HepG2 (cell line): ENCODE data around the gene ATG5. TPM values are rescaled to one million over a fixed set of nuclear protein-coding genes. Genes with fewer than 3 reads are reported as not detected.

ENCODE experiments used
- ATAC-seq: fragments of 200-7000 bp; cut with Tn5 transposase; 3 replicates; pipeline ENCODE4 v1.9.1; 2020; ENCODE audit warnings: mild to moderate bottlenecking, moderate library complexity
- BruUV-seq: library from RNA; stranded (reverse); fragments of 400-500 nt; replicated peaks from 2 replicates; lab custom pipeline; 2021; lab: Mats Ljungman, UMichigan
- CTCF ChIA-PET: fragments of 300-600 bp; formaldehyde crosslinking; extraction: SDS; loops from one replicate; lab custom pipeline; 2021; ENCODE audit warnings: low total read pairs, inconsistent platforms, low intra/inter-chr PET ratio; lab: Yijun Ruan, JAX
- POLR2A ChIA-PET: fragments of 350-600 bp; sonication (Branson Sonifier 250); formaldehyde crosslinking; loops from one replicate; lab custom pipeline; 2020; ENCODE audit warnings: antibody characterized with exemption, inconsistent platforms; lab: Yijun Ruan, JAX
- DNase-seq: peaks from one replicate; pipeline ENCODE4 v3.0.0-alpha.2; 2015; ENCODE audit warnings: low spot score
- FAIRE-seq: peaks from 3 replicates; lab custom pipeline; 2011; peaks lifted over from hg19 to GRCh38; lab: Jason Lieb, UNC
- H2AFZ ChIP-seq: one replicate; pipeline ENCODE4 v1.6.1; 2011; ENCODE audit warnings: low read length, inconsistent platforms
- H3K27ac ChIP-seq: fragments of 300-600 bp; 3 replicates; pipeline ENCODE4 v1.8.0; 2011; ENCODE audit warnings: mixed run types, mild to moderate bottlenecking, mixed read lengths, low read length, inconsistent platforms; ENCODE audit not compliant: insufficient read depth; ENCODE audit errors: extremely low read length
- H3K27me3 ChIP-seq, 2 experiments: fragments of 200-600 bp in 1 of 2; 2 replicates in 1 of 2; 3 replicates in 1 of 2; pipeline versions ENCODE4 v1.6.0 to v1.8.0; 2011; ENCODE audit warnings: low read length in 2 of 2, mild to moderate bottlenecking in 2 of 2, moderate library complexity in 2 of 2, inconsistent platforms in 1 of 2; ENCODE audit not compliant: insufficient read depth in 2 of 2, control insufficient read depth in 1 of 2
- H3K36me3 ChIP-seq, 2 experiments: fragments of 200-600 bp in 1 of 2; replicated peaks in 1 of 2; 2 replicates in 1 of 2; 3 replicates in 1 of 2; pipeline versions ENCODE4 v1.5.1 to v1.8.0; 2011; ENCODE audit warnings: low read length in 2 of 2, inconsistent platforms in 1 of 2; ENCODE audit not compliant: insufficient read depth in 2 of 2, control insufficient read depth in 1 of 2
- H3K4me1 ChIP-seq: 2 replicates; pipeline ENCODE4 v1.5.1; 2012; ENCODE audit warnings: low read length, inconsistent platforms; ENCODE audit not compliant: insufficient read depth
- H3K4me2 ChIP-seq: 2 replicates; pipeline ENCODE4 v1.6.0; 2011; ENCODE audit warnings: low read depth, low read length, inconsistent platforms
- H3K4me3 ChIP-seq, 3 experiments: fragments of 200-600 bp in 1 of 3; sonication (generic), shearing (Covaris generic) in 1 of 3; replicated peaks in 1 of 3; 2 replicates each; pipeline ENCODE4 v1.5.1; 2011 to 2016; ENCODE audit warnings: low read length in 3 of 3, inconsistent platforms in 2 of 3, low read depth in 2 of 3, mild to moderate bottlenecking in 2 of 3, control low read depth in 1 of 3, mixed read lengths in 1 of 3; ENCODE audit not compliant: insufficient read depth in 1 of 3
- H3K79me2 ChIP-seq: one replicate; pipeline ENCODE4 v1.6.1; 2011; ENCODE audit warnings: low read length, inconsistent platforms; ENCODE audit not compliant: insufficient read depth
- H3K9ac ChIP-seq: 2 replicates; pipeline ENCODE4 v1.6.0; 2011; ENCODE audit warnings: mild to moderate bottlenecking, low read depth, low read length, inconsistent platforms; ENCODE audit not compliant: insufficient read depth
- H3K9me3 ChIP-seq: 2 replicates; pipeline ENCODE4 v1.5.1; 2012; ENCODE audit warnings: mild to moderate bottlenecking, low read length
- H4K20me1 ChIP-seq: 2 replicates; pipeline ENCODE4 v1.6.0; 2011; ENCODE audit warnings: inconsistent platforms, mild to moderate bottlenecking, low read length, moderate library complexity; ENCODE audit not compliant: insufficient read depth
- FOSL2 ChIP-seq: sonication (generic); formaldehyde crosslinking; IDR thresholded peaks from 2 replicates; pipeline ENCODE4 v1.4.0; 2020; ENCODE audit warnings: missing genetic modification reagents
- MAFF ChIP-seq: IDR thresholded peaks from 2 replicates; pipeline ENCODE4 v1.6.1; 2011; ENCODE audit warnings: low read depth, low read length, improper control_type of control experiment
- PTBP1 ChIP-seq: fragments of 200-400 bp; formaldehyde crosslinking; IDR thresholded peaks from 2 replicates; pipeline ENCODE4 v1.6.1; 2018; ENCODE audit warnings: low read length, low read depth; ENCODE audit not compliant: poor library complexity, severe bottlenecking
- ZBTB38 ChIP-seq: sonication (generic); formaldehyde crosslinking; IDR thresholded peaks from 2 replicates; pipeline ENCODE4 v1.5.1; 2020; ENCODE audit warnings: mild to moderate bottlenecking, missing genetic modification reagents
- ZHX2 ChIP-seq, 2 experiments: sonication (generic) in 1 of 2; formaldehyde crosslinking in 1 of 2; IDR thresholded peaks; 2 replicates each; pipeline versions ENCODE4 v1.6.1 to v1.9.0; 2014 to 2022; ENCODE audit warnings: antibody characterized with exemption in 1 of 2, borderline replicate concordance in 1 of 2, inconsistent platforms in 1 of 2, low read depth in 1 of 2, missing genetic modification reagents in 1 of 2
- WGBS: methylation state at CpG from one replicate; pipeline ENCODE4 v1.1.6; 2017; ENCODE audit warnings: low lambda C conversion rate; 5-methylcytosine and 5-hydroxymethylcytosine counted together
- in situ Hi-C: cut with HindIII; loops from 2 replicates; pipeline ENCODE4 v1.10.0; 2017; ENCODE audit warnings: low pct_unique_long_range_greater_than_20kb; ENCODE audit not compliant: extremely low pct_ligation_motif_present
- intact Hi-C: fragments of 100-400 bp; cut with micrococcal nuclease; formaldehyde crosslinking; loops from one replicate; pipeline ENCODE4 v1.10.0; 2022; ENCODE audit not compliant: unreplicated experiment
- polyA plus RNA-seq, 8 experiments: library from polyadenylated mRNA; depleted of rRNA in 3 of 8; stranded (reverse) in 7 of 8; unstranded in 1 of 8; fragments of >200 nt; fragmentation: Illumina TruSeq in 4 of 8; extraction: Trizol in 4 of 8; gene quantifications; 2 replicates each; pipeline versions ENCODE4 v1.2.1 to v1.2.3, GENCODE V29; 2011 to 2016; ENCODE audit warnings: low read depth in 4 of 8, missing spikeins in 1 of 8, mixed read lengths in 1 of 8; ENCODE audit not compliant: insufficient read depth in 1 of 8
- total RNA-seq, 5 experiments: library from RNA; depleted of rRNA; stranded (reverse); fragments of >200 nt; fragmentation: Illumina TruSeq; extraction: Trizol; gene quantifications; 2 replicates each; pipeline ENCODE4 v1.2.3, GENCODE V29; 2016; ENCODE audit warnings: low read depth in 1 of 5

Gene ATG5
- total and polyA plus RNA-seq, 2 of the 13 experiments (the other 11 are each of a cell fraction or from before 2014, with no cell fraction given), result 21.3 to 48.0 TPM

- FAIRE-seq, result no peak
- Histone ChIP-seq H3K9me3 (no peaks in the 10 kb centered on the region), H3K4me3 (no peak overlapping the region), H3K79me2 (no peaks in the 10 kb centered on the region), H3K4me1 (peaks cover 8% of the 10 kb centered on the region; the same call in 1 of the 2 replicates), H3K9ac (no peak overlapping the region)
- in situ Hi-C loops, result no loop called here
- intact Hi-C loops, result no loop called here
- POLR2A ChIA-PET, result no interaction called here
- WGBS, result 54% methylated on average over 1 of the region's 1 CpG
- TF ChIP-seq MAFF (no peak), ZHX2 (IDR thresholded peaks at IDR 0.05; ENCODE audit: low read depth) (no peak), ZHX2 (CRISPR knock-in tag; IDR thresholded peaks at IDR 0.05; ENCODE audit: borderline replicate concordance) (no peak), PTBP1 (no peak), ZBTB38 (no peak), FOSL2 (CRISPR knock-in tag) (no peak)
- TF ChIP-seq, all 625 proteins: peak for 0
- ATAC-seq, result no peak
- no peaks in the 10 kb centered on the region for H4K20me1 ChIP-seq
- H3K27me3 ChIP-seq, result peaks cover 0 to 9% of the 10 kb centered on the region in 2 experiments; a peak in 3 of 5 replicates
- H3K27ac ChIP-seq, result no peak overlapping the region
- H3K36me3 ChIP-seq, result no peaks in the 10 kb centered on the region
- DNase-seq, result no peak
- CTCF ChIA-PET, result no interaction called here
- no TSS peak for BruUV-seq
- H3K4me2 ChIP-seq, result no peak overlapping the region
- no peak overlapping the region for H2AFZ ChIP-seq
Observed at GRCh38 chr6:106158816-106159215, 166.7 kb downstream of the ATG5 start.
